HEK293 (cell line): ENCODE results near the gene MTCL1.

Source experiments
- CTCF ChIP-seq: fragments of 450-650 bp; formaldehyde crosslinking; IDR thresholded peaks from 2 replicates; pipeline ENCODE4 v1.5.1; 2016; ENCODE audit warnings: missing biosample characterization, missing genetic modification characterization
- INSM2 ChIP-seq: fragments of 450-650 bp; formaldehyde crosslinking; IDR thresholded peaks from 2 replicates; pipeline ENCODE4 v1.5.1; 2016; ENCODE audit warnings: missing biosample characterization, missing genetic modification characterization
- KLF1 ChIP-seq: fragments of 450-650 bp; formaldehyde crosslinking; IDR thresholded peaks from 2 replicates; pipeline ENCODE4 v1.5.1; 2016; ENCODE audit warnings: missing biosample characterization, missing genetic modification characterization
- ZNF530 ChIP-seq: fragments of 450-650 bp; formaldehyde crosslinking; IDR thresholded peaks from 2 replicates; pipeline ENCODE4 v1.5.1; 2016; ENCODE audit warnings: low read depth, missing biosample characterization, missing genetic modification characterization
- ZSCAN30 ChIP-seq: fragments of 450-650 bp; IDR thresholded peaks from 2 replicates; pipeline ENCODE4 v1.5.1; 2018; ENCODE audit warnings: missing biosample characterization, mild to moderate bottlenecking, missing genetic modification characterization, moderate library complexity

- no peak for TF ChIP-seq INSM2
- no peak for TF ChIP-seq ZSCAN30 (tag by site-specific recombination)
- no peak for TF ChIP-seq CTCF (tag by site-specific recombination)
- TF ChIP-seq ZNF530 (tag by site-specific recombination): no peak
- no peak for TF ChIP-seq KLF1 (tag by site-specific recombination)
These were observed 129.5 kb downstream of the MTCL1 start for GRCh38 chr18:8834881-8835280.
